Neural crest cell (in vitro differentiated cells): ENCODE data around the gene OPTC. TPM values are rescaled to one million over a fixed set of nuclear protein-coding genes. Genes with fewer than 3 reads are reported as not detected.

Experiments
- DNase-seq: peaks from one replicate; pipeline ENCODE4 v3.0.0; 2021; ENCODE audit warnings: low read depth, mixed read lengths, low spot score
- H3K27ac Mint-ChIP-seq: one replicate; pipeline ENCODE4 v1.8.0; 2021; ENCODE audit warnings: mild to moderate bottlenecking, mixed read lengths; ENCODE audit not compliant: unreplicated experiment
- H3K27me3 Mint-ChIP-seq: 2 replicates; pipeline ENCODE4 v1.8.0; 2021; ENCODE audit warnings: low read depth, mild to moderate bottlenecking, mixed read lengths
- H3K36me3 Mint-ChIP-seq: 2 replicates; pipeline ENCODE4 v1.8.0; 2021; ENCODE audit warnings: low read depth, mild to moderate bottlenecking, mixed read lengths
- H3K4me1 Mint-ChIP-seq: 2 replicates; pipeline ENCODE4 v1.8.0; 2021; ENCODE audit warnings: mixed read lengths
- H3K4me3 Mint-ChIP-seq: one replicate; pipeline ENCODE4 v1.8.0; 2021; ENCODE audit warnings: mild to moderate bottlenecking, mixed read lengths
- H3K9me3 Mint-ChIP-seq: 2 replicates; pipeline ENCODE4 v1.8.0; 2021; ENCODE audit warnings: mixed read lengths
- CTCF ChIP-seq: fragments of 200-600 bp; sonication (generic); conservative IDR thresholded peaks from 2 replicates; pipeline ENCODE4 v1.5.0; 2021; ENCODE audit warnings: antibody characterized with exemption, mild to moderate bottlenecking
- total RNA-seq: library from RNA; stranded (reverse); gene quantifications from 2 replicates; pipeline ENCODE4 v1.2.1, GENCODE V29; 2021

The OPTC gene
- total RNA-seq, 1 donor from 2014 or later = not detected

DNA sequence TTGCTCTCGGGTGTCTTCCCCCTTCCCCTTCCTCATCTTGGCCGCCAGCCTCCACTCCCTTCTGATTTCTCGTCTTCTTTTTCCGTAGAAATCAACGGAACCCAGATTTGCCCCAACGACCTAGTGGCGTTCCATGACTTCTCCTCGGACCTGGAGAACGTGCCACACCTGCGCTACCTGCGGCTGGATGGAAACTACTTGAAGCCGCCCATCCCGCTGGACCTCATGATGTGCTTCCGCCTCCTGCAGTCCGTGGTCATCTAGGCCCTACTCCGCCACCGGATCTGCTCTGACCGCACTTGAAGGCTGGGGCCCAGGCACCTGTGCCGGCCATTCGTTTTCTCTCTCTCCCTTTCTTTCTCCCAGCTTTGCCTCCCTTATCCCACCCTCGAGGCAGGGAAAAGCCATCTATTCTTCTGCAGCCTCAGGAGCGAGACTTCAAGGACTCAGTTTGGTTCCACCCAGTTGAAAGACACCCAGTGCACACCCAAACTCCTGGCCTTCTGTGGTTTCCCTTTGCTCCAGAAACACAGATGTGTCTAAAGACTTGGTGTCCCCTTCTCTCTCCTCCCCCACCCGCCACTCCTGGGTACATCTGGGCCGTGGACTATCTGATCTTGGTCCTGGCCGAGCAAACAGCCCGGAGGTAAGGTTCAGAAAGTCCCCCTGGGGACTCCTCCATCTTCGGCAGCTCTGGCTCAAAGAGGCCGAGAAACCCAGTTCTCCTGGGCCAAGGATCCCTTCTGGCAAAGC lies 7.2 kb upstream of the OPTC start:
- Mint-ChIP-seq H3K4me3 (peak overlapping the region; percentile 71), H3K4me1 (peaks cover 19% of the 10 kb centered on the region)

GRCh38 chr1:203488539-203488938 lies 5.4 kb upstream of the OPTC start:
- H3K27ac Mint-ChIP-seq = no peak overlapping the region
- no peaks in the 10 kb centered on the region for H3K9me3 Mint-ChIP-seq
- H3K4me1 Mint-ChIP-seq = peaks cover 22% of the 10 kb centered on the region
- DNase-seq = no peak
- peaks cover 5% of the 10 kb centered on the region for H3K36me3 Mint-ChIP-seq
- peaks cover 18% of the 10 kb centered on the region for H3K27me3 Mint-ChIP-seq
- H3K4me3 Mint-ChIP-seq = no peak overlapping the region
- TF ChIP-seq CTCF = no peak

More for the DNA sequence above, 7.2 kb upstream of the OPTC start:
- DNase-seq = no peak
- H3K27ac Mint-ChIP-seq = peak overlapping the region; percentile 97
- TF ChIP-seq CTCF = no peak
- peaks cover 10% of the 10 kb centered on the region for H3K27me3 Mint-ChIP-seq
- H3K9me3 Mint-ChIP-seq = no peaks in the 10 kb centered on the region
- peaks cover 5% of the 10 kb centered on the region for H3K36me3 Mint-ChIP-seq

DNA sequence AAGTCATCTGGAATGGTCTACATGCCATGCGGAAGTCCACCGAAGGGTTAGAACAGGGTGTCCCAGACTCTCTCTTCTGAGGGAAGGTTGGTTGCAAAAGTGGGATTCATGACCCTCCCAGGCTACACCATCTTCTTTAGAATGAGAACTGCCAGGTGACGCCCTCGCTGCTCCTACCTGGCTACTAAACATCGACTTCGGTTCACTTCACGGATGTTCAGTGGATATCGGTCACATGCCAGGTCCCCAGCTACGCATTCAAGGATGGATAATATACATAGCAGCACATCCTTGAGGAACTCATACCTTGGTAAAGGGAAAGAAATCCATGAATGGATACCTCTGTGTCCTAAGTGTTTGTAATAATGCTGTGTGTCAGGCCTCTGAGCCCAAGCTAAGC lies 3.3 kb upstream of the OPTC start:
- Mint-ChIP-seq H3K4me1 (peaks cover 22% of the 10 kb centered on the region), H3K27ac (no peak overlapping the region)
- no peak for TF ChIP-seq CTCF

GRCh38 chr1:203491664-203492063 lies 2.3 kb upstream of the OPTC start:
- H3K36me3 Mint-ChIP-seq = peaks cover 2% of the 10 kb centered on the region
- H3K4me1 Mint-ChIP-seq = peaks cover 22% of the 10 kb centered on the region
- TF ChIP-seq CTCF = no peak
- DNase-seq = no peak
- no peak overlapping the region for H3K4me3 Mint-ChIP-seq
- H3K27me3 Mint-ChIP-seq = peaks cover 19% of the 10 kb centered on the region
- peak overlapping the region; percentile 31 for H3K27ac Mint-ChIP-seq
- H3K9me3 Mint-ChIP-seq = no peaks in the 10 kb centered on the region

More for the DNA sequence above, 3.3 kb upstream of the OPTC start:
- Mint-ChIP-seq H3K36me3 (peaks cover 5% of the 10 kb centered on the region), H3K4me3 (no peak overlapping the region), H3K9me3 (no peaks in the 10 kb centered on the region), H3K27me3 (peaks cover 19% of the 10 kb centered on the region)
- no peak for DNase-seq

DNA sequence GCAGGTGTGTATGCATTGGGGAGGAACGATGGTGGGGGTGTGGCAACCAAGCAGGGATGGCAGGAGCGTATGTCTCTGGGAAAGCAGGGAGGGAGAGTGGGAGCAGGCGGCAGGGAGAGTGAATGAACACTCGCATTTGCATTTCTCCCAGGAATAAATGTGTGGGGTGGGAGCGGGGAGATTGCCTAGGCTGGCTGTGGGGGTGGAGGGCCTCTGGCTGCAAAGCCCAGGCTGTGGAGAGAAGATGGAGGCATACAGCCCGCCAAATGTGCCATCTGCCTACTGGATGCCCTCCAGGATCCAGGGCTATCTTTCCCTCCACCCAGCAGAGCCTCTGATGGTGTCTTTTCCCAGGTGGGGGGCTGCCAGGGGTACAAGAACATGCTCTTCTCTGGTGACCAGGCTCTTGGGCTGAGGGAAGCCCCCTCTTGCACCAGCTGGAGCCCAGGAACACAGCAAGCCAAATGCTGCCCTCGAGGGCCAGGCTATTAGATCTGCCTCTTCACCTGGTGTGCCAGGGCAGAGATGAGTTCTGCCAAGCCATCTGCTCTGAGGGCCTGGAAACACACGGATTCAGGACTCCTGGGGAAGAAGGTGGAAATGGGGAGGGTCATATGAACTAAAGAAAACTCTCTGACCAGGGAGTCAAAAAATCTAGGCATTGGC lies 1.7 kb upstream of the OPTC start:
- Mint-ChIP-seq H3K27ac (peak overlapping the region; percentile 31), H3K4me1 (peaks cover 18% of the 10 kb centered on the region), H3K36me3 (no peaks in the 10 kb centered on the region), H3K4me3 (no peak overlapping the region), H3K27me3 (peaks cover 19% of the 10 kb centered on the region), H3K9me3 (no peaks in the 10 kb centered on the region)
- no peak for TF ChIP-seq CTCF
- no peak for DNase-seq
